B cell (primary cell): ENCODE data around the gene KIF26B. TPM values are rescaled to one million over a fixed set of nuclear protein-coding genes. Genes with fewer than 3 reads are reported as not detected.

Source experiments
- ATAC-seq: fragments of 200-7000 bp; cut with Tn5 transposase; one replicate; pipeline ENCODE4 v1.10.0; 2021; ENCODE audit warnings: low read depth, mild to moderate bottlenecking, moderate number of reproducible peaks, moderate library complexity
- CTCF ChIA-PET: fragments of 350-600 bp; sonication (Branson Sonifier 250); formaldehyde crosslinking; loops from one replicate; lab custom pipeline; 2021; ENCODE audit warnings: antibody characterized with exemption, inconsistent platforms; lab: Charles Lee
- POLR2A ChIA-PET: fragments of 350-600 bp; sonication (Branson Sonifier 250); formaldehyde crosslinking; loops from one replicate; lab custom pipeline; 2021; ENCODE audit warnings: antibody characterized with exemption; lab: Charles Lee
- DNase-seq: peaks from one replicate; pipeline ENCODE4 v3.0.0; 2013
- H2AFZ ChIP-seq: 2 replicates; pipeline ENCODE4 v1.6.1; 2012; ENCODE audit warnings: mild to moderate bottlenecking, low read depth, low read length; ENCODE audit not compliant: insufficient read depth, poor library complexity, severe bottlenecking
- H3K27ac ChIP-seq, 2 donors: 1 replicate in 1 of 2; 2 replicates in 1 of 2; pipeline ENCODE4 v1.5.1; 2012 to 2013; ENCODE audit warnings: low read length in 2 of 2, mild to moderate bottlenecking in 2 of 2, moderate library complexity in 1 of 2
- H3K27me3 ChIP-seq, 4 experiments: fragments of 200-600 bp in 1 of 4; sonication (generic) in 1 of 4; replicated peaks in 1 of 4; 1 replicate in 2 of 4; 2 replicates in 2 of 4; pipeline versions ENCODE4 v1.6.1 to v1.7.0; 2013 to 2016; ENCODE audit warnings: low read length in 3 of 4, mild to moderate bottlenecking in 2 of 4, mixed read lengths in 1 of 4, moderate library complexity in 1 of 4; ENCODE audit not compliant: insufficient read depth in 4 of 4, control insufficient read depth in 3 of 4; ENCODE audit errors: control extremely low read depth in 1 of 4
- H3K36me3 ChIP-seq, 2 experiments: replicated peaks in 1 of 2; 1 replicate in 1 of 2; 2 replicates in 1 of 2; pipeline versions ENCODE4 v1.6.1 to v1.7.1; 2013; ENCODE audit warnings: low read length in 1 of 2; ENCODE audit not compliant: insufficient read depth in 2 of 2, control insufficient read depth in 1 of 2; ENCODE audit errors: control extremely low read depth in 1 of 2, extremely low read depth in 1 of 2
- H3K4me1 ChIP-seq, 2 donors: fragments of 200-600 bp in 1 of 2; sonication (generic) in 1 of 2; 1 replicate in 1 of 2; 2 replicates in 1 of 2; pipeline versions ENCODE4 v1.5.1 to v1.6.1; 2013 to 2017; ENCODE audit warnings: low read length in 2 of 2; ENCODE audit not compliant: control insufficient read depth in 2 of 2, insufficient read depth in 2 of 2
- H3K4me2 ChIP-seq: replicated peaks from 2 replicates; pipeline ENCODE3; 2012; ENCODE audit warnings: mild to moderate bottlenecking, low read depth, low read length; ENCODE audit not compliant: poor library complexity, severe bottlenecking
- H3K4me3 ChIP-seq, 5 experiments: fragments of 200-600 bp in 1 of 5; sonication (generic) in 1 of 5; 1 replicate in 3 of 5; 2 replicates in 2 of 5; pipeline versions ENCODE4 v1.5.1 to v1.7.0; 2011 to 2016; ENCODE audit warnings: low read length in 4 of 5, mild to moderate bottlenecking in 4 of 5, low read depth in 2 of 5, control low read depth in 1 of 5, moderate library complexity in 1 of 5; ENCODE audit not compliant: insufficient read depth in 1 of 5; ENCODE audit errors: control extremely low read depth in 1 of 5, extremely low read depth in 1 of 5
- H3K79me2 ChIP-seq: fragments of 200-600 bp; sonication (generic); one replicate; pipeline ENCODE4 v1.6.0; 2016; ENCODE audit warnings: low read length; ENCODE audit not compliant: control insufficient read depth, insufficient read depth
- H3K9ac ChIP-seq: fragments of 200-600 bp; sonication (generic); 2 replicates; pipeline ENCODE4 v1.6.1; 2017; ENCODE audit warnings: mild to moderate bottlenecking, low read length, moderate library complexity
- H3K9me3 ChIP-seq, 3 donors: one replicate each; pipeline versions ENCODE4 v1.6.1 to v1.7.1; 2013; ENCODE audit warnings: low read length in 2 of 3; ENCODE audit not compliant: control insufficient read depth in 2 of 3, insufficient read depth in 1 of 3; ENCODE audit errors: control extremely low read depth in 1 of 3
- H4K20me1 ChIP-seq: 2 replicates; pipeline ENCODE4 v1.6.0; 2012; ENCODE audit warnings: mild to moderate bottlenecking, low read length; ENCODE audit not compliant: insufficient read depth, control insufficient read depth, poor library complexity, severe bottlenecking
- H3K27ac Mint-ChIP-seq: one replicate; pipeline ENCODE4 v1.8.0; 2021; ENCODE audit warnings: mixed read lengths
- H3K27me3 Mint-ChIP-seq: one replicate; pipeline ENCODE4 v1.8.0; 2021; ENCODE audit warnings: mixed read lengths
- H3K4me1 Mint-ChIP-seq: one replicate; pipeline ENCODE4 v1.8.0; 2021; ENCODE audit warnings: mixed read lengths
- H3K4me3 Mint-ChIP-seq: one replicate; pipeline ENCODE4 v1.8.0; 2021; ENCODE audit warnings: mixed read lengths
- H3K9me3 Mint-ChIP-seq: one replicate; pipeline ENCODE4 v1.8.0; 2022; ENCODE audit warnings: mixed read lengths; ENCODE audit not compliant: insufficient read depth
- CTCF ChIP-seq: fragments of 200-600 bp; IDR thresholded peaks from one replicate; pipeline ENCODE4 v1.8.0; 2022; ENCODE audit warnings: antibody characterized with exemption, mild to moderate bottlenecking
- EZH2 ChIP-seq: IDR thresholded peaks from 2 replicates; pipeline ENCODE4 v1.6.1; 2012; ENCODE audit warnings: borderline replicate concordance, low read depth, mild to moderate bottlenecking, moderate library complexity, low read length; ENCODE audit not compliant: insufficient read depth, poor library complexity, severe bottlenecking
- WGBS: methylation state at CpG from one replicate; pipeline ENCODE4 v1.1.5; 2013; ENCODE audit warnings: missing lambda C conversion rate; ENCODE audit not compliant: insufficient coverage; 5-methylcytosine and 5-hydroxymethylcytosine counted together
- intact Hi-C: fragments of 100-400 bp; cut with micrococcal nuclease; formaldehyde crosslinking; loops from one replicate; pipeline ENCODE4 v1.10.0; 2022
- polyA plus RNA-seq: library from polyadenylated mRNA; depleted of rRNA; stranded (reverse); fragments of >200 nt; gene quantifications from 2 replicates; pipeline ENCODE4 v1.2.3, GENCODE V29; 2012
- total RNA-seq, 2 donors: library from RNA; stranded (reverse); fragments of 120-200 nt in 1 of 2; gene quantifications; 1 replicate in 1 of 2; 2 replicates in 1 of 2; pipeline versions ENCODE4 v1.2.3 to v1.2.4, GENCODE V29; 2013 to 2022

The KIF26B gene
- total and polyA plus RNA-seq, 2 donors (not counting 1 experiment from before 2014, with no cell fraction given): 0.62 TPM; not detected in 1

- Histone ChIP-seq H3K4me3 (no peak overlapping the region), H3K4me2 (peak overlapping the region; percentile 29), H2AFZ (no peak overlapping the region), H4K20me1 (no peaks in the 10 kb centered on the region), H3K27ac (peak overlapping the region; percentile 19 to 44), H3K9ac (no peak overlapping the region), H3K36me3 (no peaks in the 10 kb centered on the region), H3K27me3 (no peaks in the 10 kb centered on the region), H3K9me3 (peaks cover 0 to 9% (median 0%) of the 10 kb centered on the region in 3 donors), H3K79me2 (no peaks in the 10 kb centered on the region), H3K4me1 (peaks cover 12 to 16% of the 10 kb centered on the region in 2 donors)
- peak overlapping the region; percentile 73 for H3K27ac Mint-ChIP-seq
- no peaks in the 10 kb centered on the region for H3K9me3 Mint-ChIP-seq
- DNase-seq (peak; percentile 23), ATAC-seq (peak; percentile 56)
- H3K4me3 Mint-ChIP-seq: peak overlapping the region; percentile 11
- TF ChIP-seq CTCF: no peak
- no peak for TF ChIP-seq EZH2
- intact Hi-C loops: no loop called here
- peaks cover 18% of the 10 kb centered on the region for H3K4me1 Mint-ChIP-seq
- ChIA-PET POLR2A (no interaction called here), CTCF (interaction anchor here (0.7 kb wide), 1 partner anchor 11 kb away, joined by 5 read pairs; no protein-coding TSS in a partner anchor)
- H3K27me3 Mint-ChIP-seq: no peaks in the 10 kb centered on the region
- WGBS: 56% methylated on average over 18 of the region's 24 CpGs
Measured at GRCh38 chr1:245679821-245680780, 525.3 kb downstream of the KIF26B start.
